ENCODE data around the gene RELL2. TPM values are rescaled to one million over a fixed set of nuclear protein-coding genes. Genes with fewer than 3 reads are reported as not detected.

RELL2 gene
- total RNA-seq, 1 donor: 4.7 TPM

GRCh38 chr5:141664733-141665461 lies 28.1 kb downstream of the RELL2 start:
- DNase-seq (ENCODE audit: low read depth): peak; percentile 67
- no peak overlapping the region for H3K4me3 ChIP-seq (ENCODE audit: low read depth, low read length)
- TF ChIP-seq, protein P1, sequence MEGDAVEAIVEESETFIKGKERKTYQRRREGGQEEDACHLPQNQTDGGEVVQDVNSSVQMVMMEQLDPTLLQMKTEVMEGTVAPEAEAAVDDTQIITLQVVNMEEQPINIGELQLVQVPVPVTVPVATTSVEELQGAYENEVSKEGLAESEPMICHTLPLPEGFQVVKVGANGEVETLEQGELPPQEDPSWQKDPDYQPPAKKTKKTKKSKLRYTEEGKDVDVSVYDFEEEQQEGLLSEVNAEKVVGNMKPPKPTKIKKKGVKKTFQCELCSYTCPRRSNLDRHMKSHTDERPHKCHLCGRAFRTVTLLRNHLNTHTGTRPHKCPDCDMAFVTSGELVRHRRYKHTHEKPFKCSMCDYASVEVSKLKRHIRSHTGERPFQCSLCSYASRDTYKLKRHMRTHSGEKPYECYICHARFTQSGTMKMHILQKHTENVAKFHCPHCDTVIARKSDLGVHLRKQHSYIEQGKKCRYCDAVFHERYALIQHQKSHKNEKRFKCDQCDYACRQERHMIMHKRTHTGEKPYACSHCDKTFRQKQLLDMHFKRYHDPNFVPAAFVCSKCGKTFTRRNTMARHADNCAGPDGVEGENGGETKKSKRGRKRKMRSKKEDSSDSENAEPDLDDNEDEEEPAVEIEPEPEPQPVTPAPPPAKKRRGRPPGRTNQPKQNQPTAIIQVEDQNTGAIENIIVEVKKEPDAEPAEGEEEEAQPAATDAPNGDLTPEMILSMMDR (IDR thresholded peaks at IDR 0.05; ENCODE audit: insufficient read depth, low read depth, low read length): peak; percentile 94

- no peak for DNase-seq (ENCODE audit: low read depth)
- TF ChIP-seq, protein P1 (IDR thresholded peaks at IDR 0.05; ENCODE audit: insufficient read depth, low read depth, low read length): no peak
- no peak overlapping the region for H3K4me3 ChIP-seq (ENCODE audit: low read depth, low read length)
These were observed 29.5 kb downstream of the RELL2 start for GRCh38 chr5:141665995-141666940.

DNA sequence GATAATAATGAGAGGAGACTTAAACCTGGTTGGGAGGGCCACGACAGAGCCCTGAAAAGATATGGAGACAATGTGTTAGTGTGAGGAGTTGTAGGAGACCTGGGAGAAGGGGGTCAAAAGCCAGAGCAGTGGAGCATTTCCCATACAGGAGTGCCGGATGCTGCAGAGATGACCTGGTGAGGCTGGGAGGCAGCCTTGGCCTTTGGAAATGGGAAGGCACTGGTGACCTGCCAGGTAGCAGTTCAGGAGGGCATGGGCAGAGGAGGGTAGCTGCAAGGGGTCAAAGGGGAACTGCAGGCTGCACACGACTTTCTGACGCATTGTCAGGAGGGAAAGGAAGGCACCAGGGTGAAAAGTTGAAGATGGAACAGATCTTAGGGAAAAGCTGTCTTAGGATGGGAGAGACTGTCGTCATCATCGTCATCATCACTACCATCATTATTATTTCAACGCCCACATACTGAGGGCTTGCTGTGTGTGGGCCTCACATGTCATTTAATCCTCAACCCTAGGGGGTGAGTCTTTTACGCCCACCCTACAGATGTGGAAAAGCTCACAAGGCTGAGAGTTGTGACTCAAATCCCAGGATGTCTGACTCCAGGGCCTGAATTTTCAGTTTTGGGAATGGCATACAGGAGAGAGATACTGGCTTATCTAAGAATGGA lies 31.9 kb downstream of the RELL2 start:
- TF ChIP-seq, protein P1 (IDR thresholded peaks at IDR 0.05; ENCODE audit: insufficient read depth, low read depth, low read length): no peak
- H3K4me3 ChIP-seq (ENCODE audit: low read depth, low read length): no peak overlapping the region
- DNase-seq (ENCODE audit: low read depth): no peak

DNA sequence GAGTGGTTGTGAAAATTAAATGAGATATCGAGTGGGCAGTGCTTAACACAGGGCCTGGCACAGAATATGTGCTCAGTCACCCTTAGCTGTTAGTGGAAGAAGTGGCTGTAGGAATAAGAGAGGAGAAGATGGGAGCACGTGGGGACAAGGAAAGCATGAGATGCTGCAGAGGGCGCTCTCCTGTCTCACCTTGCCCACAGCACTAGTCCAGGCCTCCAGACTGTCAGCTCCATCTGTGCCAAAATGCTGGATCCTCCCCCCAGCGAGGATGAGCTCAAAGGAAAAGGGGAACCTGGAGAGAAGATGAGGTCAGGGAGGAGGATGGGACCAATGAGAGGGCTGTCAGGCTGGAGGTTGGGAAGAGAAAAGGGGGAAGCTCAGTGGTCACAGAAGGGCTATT lies 32.7 kb downstream of the RELL2 start:
- TF ChIP-seq, protein P1 (IDR thresholded peaks at IDR 0.05; ENCODE audit: insufficient read depth, low read depth, low read length): no peak
- DNase-seq (ENCODE audit: low read depth): no peak
- H3K4me3 ChIP-seq (ENCODE audit: low read depth, low read length): no peak overlapping the region

DNA sequence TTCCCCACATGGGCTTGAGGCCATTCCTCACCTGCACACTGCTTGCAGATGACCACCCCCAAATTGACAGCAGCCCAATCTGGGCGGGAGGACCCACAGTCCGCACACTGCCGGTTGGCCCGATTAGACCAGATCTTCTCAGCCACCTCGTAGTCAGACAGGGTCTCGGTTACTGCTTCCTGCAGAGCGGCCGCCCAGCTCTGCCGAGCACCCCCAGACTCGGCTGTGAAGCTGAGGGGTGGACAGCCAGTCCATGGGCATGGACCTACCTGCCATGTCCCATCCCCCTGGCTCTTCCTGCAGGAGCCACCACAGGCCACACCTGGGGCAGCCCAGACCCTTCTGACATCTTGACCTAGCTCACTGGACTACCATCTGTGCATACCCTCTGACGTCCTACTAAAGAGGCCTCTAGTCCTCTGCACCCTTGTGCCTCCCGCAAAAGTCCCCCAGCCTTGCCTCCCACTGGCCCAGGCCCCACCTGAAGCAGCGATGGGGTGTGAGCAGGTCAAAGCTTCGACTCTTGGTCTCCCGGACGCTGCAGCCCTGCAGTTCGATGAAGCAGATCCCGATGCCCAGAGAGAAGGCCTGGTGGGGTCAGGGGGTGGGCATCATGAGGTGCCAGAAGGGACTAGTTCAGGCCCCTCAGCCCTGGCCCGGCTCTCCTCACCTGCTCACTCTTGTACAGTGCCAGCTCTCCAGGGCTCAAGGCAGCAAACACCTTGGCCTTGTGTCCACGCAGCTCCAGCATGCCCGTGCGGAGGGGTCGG lies 35.5 kb downstream of the RELL2 start:
- DNase-seq (ENCODE audit: low read depth): no peak
- no peak overlapping the region for H3K4me3 ChIP-seq (ENCODE audit: low read depth, low read length)
- TF ChIP-seq, protein P1 (IDR thresholded peaks at IDR 0.05; ENCODE audit: insufficient read depth, low read depth, low read length): no peak
